Hepatocyte (in vitro differentiated cells): Measurements from ENCODE around the gene SRD5A3. TPM values are rescaled to one million over a fixed set of nuclear protein-coding genes. Genes with fewer than 3 reads are reported as not detected.

Experiments used
- DNase-seq: peaks from one replicate; pipeline ENCODE4 v3.0.0-alpha.2; 2016; ENCODE audit warnings: low spot score
- H2AFZ ChIP-seq: fragments of 200-600 bp; sonication (generic); 2 replicates; pipeline ENCODE4 v1.6.0; 2016; ENCODE audit warnings: antibody characterized with exemption, mild to moderate bottlenecking
- H3K27ac ChIP-seq: fragments of 200-600 bp; sonication (generic); 2 replicates; pipeline ENCODE4 v1.5.1; 2016; ENCODE audit warnings: mild to moderate bottlenecking
- H3K27me3 ChIP-seq: fragments of 200-600 bp; sonication (generic); 2 replicates; pipeline ENCODE4 v1.6.1; 2016
- H3K36me3 ChIP-seq: fragments of 200-600 bp; sonication (generic); replicated peaks from 2 replicates; pipeline ENCODE4 v1.5.1; 2016; ENCODE audit warnings: low read depth; ENCODE audit not compliant: insufficient read depth
- H3K4me1 ChIP-seq: fragments of 200-600 bp; sonication (generic); 2 replicates; pipeline ENCODE4 v1.5.1; 2016; ENCODE audit warnings: mild to moderate bottlenecking, moderate library complexity; ENCODE audit not compliant: insufficient read depth
- H3K4me2 ChIP-seq: fragments of 200-600 bp; sonication (generic); 2 replicates; pipeline ENCODE4 v1.6.0; 2016
- H3K4me3 ChIP-seq: fragments of 200-600 bp; sonication (generic); 2 replicates; pipeline ENCODE4 v1.5.1; 2016; ENCODE audit warnings: mild to moderate bottlenecking
- H3K79me2 ChIP-seq: fragments of 200-600 bp; sonication (generic); 2 replicates; pipeline ENCODE4 v1.6.0; 2017; ENCODE audit warnings: mild to moderate bottlenecking
- H3K9me2 ChIP-seq: fragments of 200-600 bp; sonication (generic); replicated peaks from 2 replicates; pipeline ENCODE4 v1.6.0; 2017; ENCODE audit warnings: mild to moderate bottlenecking; ENCODE audit not compliant: insufficient read depth
- H3K9me3 ChIP-seq: fragments of 200-600 bp; sonication (generic); 2 replicates; pipeline ENCODE4 v1.5.1; 2016; ENCODE audit warnings: low read depth, mild to moderate bottlenecking
- H4K20me1 ChIP-seq: fragments of 200-600 bp; sonication (generic); 2 replicates; pipeline ENCODE4 v1.6.0; 2016; ENCODE audit warnings: mild to moderate bottlenecking; ENCODE audit not compliant: insufficient read depth, poor library complexity, severe bottlenecking
- CTCF ChIP-seq: fragments of 200-600 bp; sonication (generic); IDR thresholded peaks from 2 replicates; pipeline ENCODE4 v1.5.1; 2016; ENCODE audit warnings: antibody characterized with exemption, mild to moderate bottlenecking; ENCODE audit not compliant: poor library complexity
- EZH2 ChIP-seq: fragments of 200-600 bp; sonication (generic); IDR thresholded peaks from 2 replicates; pipeline ENCODE4 v1.6.1; 2016; ENCODE audit warnings: antibody characterized with exemption, mild to moderate bottlenecking, borderline replicate concordance
- EZH2phosphoT487 ChIP-seq: fragments of 200-600 bp; sonication (generic); IDR thresholded peaks from one replicate; pipeline ENCODE4 v1.6.1; 2018; ENCODE audit warnings: antibody characterized with exemption, mild to moderate bottlenecking, low read depth, moderate library complexity; ENCODE audit not compliant: unreplicated experiment, severe bottlenecking
- WGBS: methylation state at CpG from one replicate; pipeline ENCODE4 v1.1.6; 2016; ENCODE audit warnings: low lambda C conversion rate; ENCODE audit errors: missing lambda C conversion rate; 5-methylcytosine and 5-hydroxymethylcytosine counted together
- polyA plus RNA-seq: library from polyadenylated mRNA; unstranded; fragments of >200 nt; fragmentation: Nextera tagmentation; extraction: Ambion mirVana; gene quantifications from 2 replicates; pipeline ENCODE4 v1.2.1, GENCODE V29; 2016
- total RNA-seq: library from RNA; depleted of rRNA; stranded (reverse); fragments of >200 nt; gene quantifications from 2 replicates; pipeline ENCODE4 v1.2.3, GENCODE V29; 2014

SRD5A3 gene
- total and polyA plus RNA-seq, 2 experiments from 2014 or later: 37.5 to 64.3 TPM

GRCh38 chr4:55385201-55385649, 39.2 kb downstream of the SRD5A3 start:
- Histone ChIP-seq H2AFZ (no peak overlapping the region), H3K27me3 (no peaks in the 10 kb centered on the region), H3K9me3 (no peaks in the 10 kb centered on the region), H3K36me3 (no peaks in the 10 kb centered on the region), H3K79me2 (no peaks in the 10 kb centered on the region), H3K27ac (peak overlapping the region; percentile 41), H3K4me3 (no peak overlapping the region), H3K4me2 (no peak overlapping the region), H4K20me1 (no peaks in the 10 kb centered on the region), H3K4me1 (peaks cover 12% of the 10 kb centered on the region), H3K9me2 (no peaks in the 10 kb centered on the region)
- no peak for TF ChIP-seq CTCF
- no peak for TF ChIP-seq EZH2
- no peak for TF ChIP-seq EZH2phosphoT487
- DNase-seq: peak; percentile 20
- WGBS: 51% methylated on average over 3 of the region's 3 CpGs

GRCh38 chr4:55386073-55386472, 40.0 kb downstream of the SRD5A3 start:
- DNase-seq: no peak
- Histone ChIP-seq H3K4me1 (peaks cover 12% of the 10 kb centered on the region), H2AFZ (no peak overlapping the region), H3K36me3 (no peaks in the 10 kb centered on the region), H3K27me3 (no peaks in the 10 kb centered on the region), H3K79me2 (no peaks in the 10 kb centered on the region), H3K4me3 (no peak overlapping the region), H3K9me3 (no peaks in the 10 kb centered on the region), H3K27ac (peak overlapping the region; percentile 57), H3K9me2 (no peaks in the 10 kb centered on the region), H4K20me1 (no peaks in the 10 kb centered on the region), H3K4me2 (peak overlapping the region; percentile 16)
- TF ChIP-seq CTCF (no peak), EZH2phosphoT487 (no peak), EZH2 (no peak)

GRCh38 chr4:55386840-55387239, 40.8 kb downstream of the SRD5A3 start:
- 91% methylated on average over 2 of the region's 2 CpGs for WGBS
- TF ChIP-seq EZH2 (no peak), CTCF (no peak), EZH2phosphoT487 (no peak)
- H3K27ac ChIP-seq: peak overlapping the region; percentile 57

More at GRCh38 chr4:55386840-55387239, 40.8 kb downstream of the SRD5A3 start:
- H2AFZ ChIP-seq: no peak overlapping the region
- H3K27me3 ChIP-seq: no peaks in the 10 kb centered on the region
- no peaks in the 10 kb centered on the region for H3K79me2 ChIP-seq
- H3K9me2 ChIP-seq: no peaks in the 10 kb centered on the region
- H4K20me1 ChIP-seq: no peaks in the 10 kb centered on the region
- peak; percentile 40 for DNase-seq
- H3K9me3 ChIP-seq: no peaks in the 10 kb centered on the region
- H3K36me3 ChIP-seq: no peaks in the 10 kb centered on the region
- peak overlapping the region; percentile 16 for H3K4me2 ChIP-seq
- peaks cover 12% of the 10 kb centered on the region for H3K4me1 ChIP-seq
- no peak overlapping the region for H3K4me3 ChIP-seq
